Upper lobe of right lung (tissue), 1 donor: Measurements from ENCODE around the gene COL10A1. TPM values are rescaled to one million over a fixed set of nuclear protein-coding genes. Genes with fewer than 3 reads are reported as not detected.

Experiments
- ATAC-seq: fragments of 200-7000 bp; cut with Tn5 transposase; one replicate; pipeline ENCODE4 v1.9.1; 2020; ENCODE audit warnings: mild to moderate bottlenecking, moderate library complexity
- DNase-seq: peaks from one replicate; pipeline ENCODE4 v3.0.0-alpha.2; 2020
- H3K27ac ChIP-seq: fragments of 200-600 bp; one replicate; pipeline ENCODE4 v1.8.0; 2022
- H3K27me3 ChIP-seq: fragments of 200-600 bp; one replicate; pipeline ENCODE4 v1.8.0; 2022; ENCODE audit warnings: mild to moderate bottlenecking
- H3K36me3 ChIP-seq: fragments of 200-600 bp; one replicate; pipeline ENCODE4 v1.8.0; 2022
- H3K4me1 ChIP-seq: fragments of 200-600 bp; one replicate; pipeline ENCODE4 v1.8.0; 2022
- H3K4me3 ChIP-seq: fragments of 200-600 bp; one replicate; pipeline ENCODE4 v1.8.0; 2022; ENCODE audit warnings: mild to moderate bottlenecking
- H3K9me3 ChIP-seq: fragments of 200-600 bp; one replicate; pipeline ENCODE4 v1.8.0; 2022
- intact Hi-C: fragments of 100-400 bp; cut with DNase I; formaldehyde crosslinking; loops from one replicate; pipeline ENCODE4 v1.11.0; 2022
- total RNA-seq: library from RNA; stranded (reverse); fragmentation: NEBNext Ultra II Directional; extraction: Animal tissue kit (Norgen Biotek cat#: 25700); gene quantifications from one replicate; pipeline ENCODE4 v1.2.1, GENCODE V29; 2021
- TF ChIP-seq, protein P1 (sequence below): fragments of 200-600 bp; IDR thresholded peaks from one replicate; pipeline ENCODE4 v1.8.0; 2022; ENCODE audit warnings: antibody characterized with exemption
- donor health status: DM: no; HTN: yes; CAD: no; lungs with severe emphysema.

COL10A1 gene
- total RNA-seq, 1 donor from 2014 or later = 2.8 TPM

DNA sequence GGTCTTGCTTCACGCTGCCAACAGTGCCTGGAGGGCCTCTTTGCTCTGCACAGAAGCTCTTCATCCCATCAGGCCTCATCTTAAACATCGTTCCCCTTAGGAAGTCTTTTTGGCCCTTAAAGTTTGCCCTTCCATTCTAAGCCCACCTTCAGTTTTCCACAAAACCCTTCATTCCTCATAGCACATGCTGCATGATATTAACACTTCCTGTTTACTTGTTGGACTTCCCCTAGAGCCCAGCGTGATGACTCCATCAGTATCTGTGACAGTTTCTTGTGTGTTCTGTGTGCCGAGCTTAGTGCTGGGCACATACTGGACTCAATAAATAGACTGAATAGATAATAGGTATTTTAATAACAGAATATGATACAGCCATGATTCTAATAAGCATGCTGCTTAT is 23.1 kb downstream of the COL10A1 start:
- H3K4me3 ChIP-seq = no peak overlapping the region
- intact Hi-C loops = no loop called here
- TF ChIP-seq, protein P1, sequence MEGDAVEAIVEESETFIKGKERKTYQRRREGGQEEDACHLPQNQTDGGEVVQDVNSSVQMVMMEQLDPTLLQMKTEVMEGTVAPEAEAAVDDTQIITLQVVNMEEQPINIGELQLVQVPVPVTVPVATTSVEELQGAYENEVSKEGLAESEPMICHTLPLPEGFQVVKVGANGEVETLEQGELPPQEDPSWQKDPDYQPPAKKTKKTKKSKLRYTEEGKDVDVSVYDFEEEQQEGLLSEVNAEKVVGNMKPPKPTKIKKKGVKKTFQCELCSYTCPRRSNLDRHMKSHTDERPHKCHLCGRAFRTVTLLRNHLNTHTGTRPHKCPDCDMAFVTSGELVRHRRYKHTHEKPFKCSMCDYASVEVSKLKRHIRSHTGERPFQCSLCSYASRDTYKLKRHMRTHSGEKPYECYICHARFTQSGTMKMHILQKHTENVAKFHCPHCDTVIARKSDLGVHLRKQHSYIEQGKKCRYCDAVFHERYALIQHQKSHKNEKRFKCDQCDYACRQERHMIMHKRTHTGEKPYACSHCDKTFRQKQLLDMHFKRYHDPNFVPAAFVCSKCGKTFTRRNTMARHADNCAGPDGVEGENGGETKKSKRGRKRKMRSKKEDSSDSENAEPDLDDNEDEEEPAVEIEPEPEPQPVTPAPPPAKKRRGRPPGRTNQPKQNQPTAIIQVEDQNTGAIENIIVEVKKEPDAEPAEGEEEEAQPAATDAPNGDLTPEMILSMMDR = no peak

GRCh38 chr6:116101790-116102189 is 24.1 kb downstream of the COL10A1 start:
- DNase-seq = no peak
- ATAC-seq = no peak
- no peaks in the 10 kb centered on the region for H3K9me3 ChIP-seq
- peak overlapping the region; percentile 78 for H3K4me3 ChIP-seq
- peak overlapping the region; percentile 97 for H3K27ac ChIP-seq
- peaks cover 29% of the 10 kb centered on the region for H3K4me1 ChIP-seq
- H3K27me3 ChIP-seq = no peaks in the 10 kb centered on the region
- H3K36me3 ChIP-seq = no peaks in the 10 kb centered on the region
- intact Hi-C loops = no loop called here
- TF ChIP-seq, protein P1 = no peak

More for the DNA sequence above, 23.1 kb downstream of the COL10A1 start:
- no peak overlapping the region for H3K27ac ChIP-seq
- no peaks in the 10 kb centered on the region for H3K9me3 ChIP-seq
- peaks cover 33% of the 10 kb centered on the region for H3K4me1 ChIP-seq
- H3K36me3 ChIP-seq = no peaks in the 10 kb centered on the region
- no peak for DNase-seq
- ATAC-seq = no peak
- no peaks in the 10 kb centered on the region for H3K27me3 ChIP-seq

DNA sequence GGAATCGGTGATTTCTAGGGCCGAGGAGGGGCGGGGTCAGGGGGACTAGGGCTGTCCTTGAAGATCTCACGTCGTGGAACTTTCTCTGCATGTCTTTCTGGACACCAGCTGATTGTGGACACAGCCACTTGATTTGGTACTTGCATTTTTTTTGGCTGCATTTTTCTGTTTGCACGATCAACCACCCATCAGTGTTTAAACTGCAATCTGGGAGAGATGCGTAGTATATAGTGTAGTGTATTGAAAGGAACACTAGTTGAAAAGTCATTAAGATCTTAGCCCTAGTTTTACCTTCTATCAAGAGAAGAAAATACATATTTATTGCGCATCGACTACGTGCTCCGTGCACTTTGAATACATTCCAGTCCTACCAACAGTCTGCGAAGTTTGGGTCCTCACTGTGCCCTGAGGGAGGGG is 24.6 kb downstream of the COL10A1 start:
- TF ChIP-seq, protein P1 = no peak
- peak overlapping the region; percentile 97 for H3K27ac ChIP-seq
- no peaks in the 10 kb centered on the region for H3K27me3 ChIP-seq
- H3K4me3 ChIP-seq = peak overlapping the region; percentile 78
- H3K4me1 ChIP-seq = peaks cover 27% of the 10 kb centered on the region
- ATAC-seq (no peak), DNase-seq (no peak)
- H3K36me3 ChIP-seq = no peaks in the 10 kb centered on the region
- intact Hi-C loops = no loop called here
- H3K9me3 ChIP-seq = no peaks in the 10 kb centered on the region

DNA sequence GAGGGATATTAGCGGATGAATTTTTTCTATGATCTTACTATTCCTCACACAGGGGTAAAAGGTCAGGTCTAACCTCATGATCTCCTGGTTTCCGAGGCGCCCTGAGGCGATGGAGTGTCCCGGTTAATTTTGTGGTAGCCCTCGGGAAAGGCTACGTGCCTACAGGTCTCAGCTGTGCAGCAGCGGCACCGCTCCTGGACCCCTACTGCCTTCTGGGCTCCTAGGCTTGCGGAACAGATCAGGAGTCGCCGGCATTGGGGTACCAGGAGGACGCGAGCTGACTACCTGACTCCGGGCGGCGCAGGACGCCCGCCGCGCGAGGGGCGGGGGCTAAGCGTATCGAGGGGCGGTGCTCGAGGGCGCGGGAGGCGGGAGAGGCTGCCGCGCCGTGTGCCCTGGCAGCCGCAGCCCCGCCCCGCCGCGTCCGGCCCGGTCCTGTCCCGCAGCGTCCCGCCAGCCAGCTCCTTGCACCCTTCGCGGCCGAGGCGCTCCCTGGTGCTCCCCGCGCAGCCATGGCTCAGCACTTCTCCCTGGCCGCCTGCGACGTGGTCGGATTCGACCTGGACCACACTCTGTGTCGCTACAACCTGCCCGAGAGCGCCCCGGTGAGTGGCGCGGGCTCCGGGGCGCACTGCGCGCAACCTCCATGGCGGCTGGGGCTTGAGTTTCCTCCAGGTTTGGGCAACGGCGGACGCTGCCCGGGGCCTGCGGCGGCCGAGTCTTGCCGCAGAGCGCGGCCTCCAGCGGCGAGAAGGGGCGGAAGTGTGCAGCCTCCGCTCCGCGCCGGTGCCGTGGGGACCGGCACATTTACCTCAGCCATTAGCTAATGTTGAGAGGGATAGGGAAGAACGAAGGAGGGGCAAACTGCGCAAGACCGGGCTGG is 25.3 kb downstream of the COL10A1 start, which contains the start of gene NT5DC1:
TSS of gene NT5DC1 (plus strand) at position 435 of the 883 bp plus-strand sequence. CDS start at position 513, 78 bp downstream.
- intact Hi-C loops = no loop called here
- no peaks in the 10 kb centered on the region for H3K36me3 ChIP-seq
- peak within 1 kb of the TSS; percentile 97 for H3K27ac ChIP-seq
- peaks cover 27% of the 10 kb centered on the region for H3K4me1 ChIP-seq
- peak; percentile 98 for ATAC-seq
- TF ChIP-seq, protein P1 = peak; percentile 35
- H3K4me3 ChIP-seq = peak within 1 kb of the TSS; percentile 78
- no peaks in the 10 kb centered on the region for H3K9me3 ChIP-seq
- peak; percentile 95 for DNase-seq
- H3K27me3 ChIP-seq = no peaks in the 10 kb centered on the region

DNA sequence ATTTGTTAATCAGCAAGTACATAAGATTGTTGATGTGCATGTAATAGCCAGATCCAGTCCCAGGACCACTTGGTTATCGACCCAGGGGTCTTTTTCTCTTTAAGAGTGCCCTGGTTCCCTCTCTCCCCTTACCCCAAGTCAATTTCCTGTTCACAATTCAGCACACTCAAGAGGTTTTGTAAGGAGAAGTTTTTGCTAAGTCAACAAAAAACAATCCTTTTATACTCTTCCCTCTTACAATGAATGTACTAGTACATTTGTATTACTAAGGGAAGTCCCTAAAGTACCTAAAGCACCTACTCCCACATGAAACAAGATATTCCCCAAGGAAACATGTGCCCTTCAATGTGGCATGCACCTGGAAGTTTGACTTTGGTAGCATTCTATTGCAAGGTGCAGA is 26.9 kb downstream of the COL10A1 start:
- intact Hi-C loops = loop anchor here (10.0 kb wide), 1 partner anchor 84 kb away; no protein-coding TSS in a partner anchor
- DNase-seq (no peak), ATAC-seq (no peak)
- TF ChIP-seq, protein P1 = no peak
- H3K4me1 ChIP-seq = peaks cover 18% of the 10 kb centered on the region
- no peak overlapping the region for H3K27ac ChIP-seq
- no peak overlapping the region for H3K4me3 ChIP-seq
- no peaks in the 10 kb centered on the region for H3K9me3 ChIP-seq
- H3K36me3 ChIP-seq = no peaks in the 10 kb centered on the region
- H3K27me3 ChIP-seq = no peaks in the 10 kb centered on the region
